B cell (primary cell): Measurements from ENCODE around the gene PLA2G2F. TPM values are rescaled to one million over a fixed set of nuclear protein-coding genes. Genes with fewer than 3 reads are reported as not detected.

Experiments
- ATAC-seq: fragments of 200-7000 bp; cut with Tn5 transposase; one replicate; pipeline ENCODE4 v1.10.0; 2021; ENCODE audit warnings: low read depth, mild to moderate bottlenecking, moderate number of reproducible peaks, moderate library complexity
- CTCF ChIA-PET: fragments of 350-600 bp; sonication (Branson Sonifier 250); formaldehyde crosslinking; loops from one replicate; lab custom pipeline; 2021; ENCODE audit warnings: antibody characterized with exemption, inconsistent platforms; lab: Charles Lee
- POLR2A ChIA-PET: fragments of 350-600 bp; sonication (Branson Sonifier 250); formaldehyde crosslinking; loops from one replicate; lab custom pipeline; 2021; ENCODE audit warnings: antibody characterized with exemption; lab: Charles Lee
- DNase-seq: peaks from one replicate; pipeline ENCODE4 v3.0.0; 2013
- H2AFZ ChIP-seq: 2 replicates; pipeline ENCODE4 v1.6.1; 2012; ENCODE audit warnings: mild to moderate bottlenecking, low read depth, low read length; ENCODE audit not compliant: insufficient read depth, poor library complexity, severe bottlenecking
- H3K27ac ChIP-seq, 2 donors: 1 replicate in 1 of 2; 2 replicates in 1 of 2; pipeline ENCODE4 v1.5.1; 2012 to 2013; ENCODE audit warnings: low read length in 2 of 2, mild to moderate bottlenecking in 2 of 2, moderate library complexity in 1 of 2
- H3K27me3 ChIP-seq, 4 experiments: fragments of 200-600 bp in 1 of 4; sonication (generic) in 1 of 4; replicated peaks in 1 of 4; 1 replicate in 2 of 4; 2 replicates in 2 of 4; pipeline versions ENCODE4 v1.6.1 to v1.7.0; 2013 to 2016; ENCODE audit warnings: low read length in 3 of 4, mild to moderate bottlenecking in 2 of 4, mixed read lengths in 1 of 4, moderate library complexity in 1 of 4; ENCODE audit not compliant: insufficient read depth in 4 of 4, control insufficient read depth in 3 of 4; ENCODE audit errors: control extremely low read depth in 1 of 4
- H3K36me3 ChIP-seq, 2 experiments: replicated peaks in 1 of 2; 1 replicate in 1 of 2; 2 replicates in 1 of 2; pipeline versions ENCODE4 v1.6.1 to v1.7.1; 2013; ENCODE audit warnings: low read length in 1 of 2; ENCODE audit not compliant: insufficient read depth in 2 of 2, control insufficient read depth in 1 of 2; ENCODE audit errors: control extremely low read depth in 1 of 2, extremely low read depth in 1 of 2
- H3K4me1 ChIP-seq, 2 donors: fragments of 200-600 bp in 1 of 2; sonication (generic) in 1 of 2; 1 replicate in 1 of 2; 2 replicates in 1 of 2; pipeline versions ENCODE4 v1.5.1 to v1.6.1; 2013 to 2017; ENCODE audit warnings: low read length in 2 of 2; ENCODE audit not compliant: control insufficient read depth in 2 of 2, insufficient read depth in 2 of 2
- H3K4me2 ChIP-seq: replicated peaks from 2 replicates; pipeline ENCODE3; 2012; ENCODE audit warnings: mild to moderate bottlenecking, low read depth, low read length; ENCODE audit not compliant: poor library complexity, severe bottlenecking
- H3K4me3 ChIP-seq, 5 experiments: fragments of 200-600 bp in 1 of 5; sonication (generic) in 1 of 5; 1 replicate in 3 of 5; 2 replicates in 2 of 5; pipeline versions ENCODE4 v1.5.1 to v1.7.0; 2011 to 2016; ENCODE audit warnings: low read length in 4 of 5, mild to moderate bottlenecking in 4 of 5, low read depth in 2 of 5, control low read depth in 1 of 5, moderate library complexity in 1 of 5; ENCODE audit not compliant: insufficient read depth in 1 of 5; ENCODE audit errors: control extremely low read depth in 1 of 5, extremely low read depth in 1 of 5
- H3K79me2 ChIP-seq: fragments of 200-600 bp; sonication (generic); one replicate; pipeline ENCODE4 v1.6.0; 2016; ENCODE audit warnings: low read length; ENCODE audit not compliant: control insufficient read depth, insufficient read depth
- H3K9ac ChIP-seq: fragments of 200-600 bp; sonication (generic); 2 replicates; pipeline ENCODE4 v1.6.1; 2017; ENCODE audit warnings: mild to moderate bottlenecking, low read length, moderate library complexity
- H3K9me3 ChIP-seq, 3 donors: one replicate each; pipeline versions ENCODE4 v1.6.1 to v1.7.1; 2013; ENCODE audit warnings: low read length in 2 of 3; ENCODE audit not compliant: control insufficient read depth in 2 of 3, insufficient read depth in 1 of 3; ENCODE audit errors: control extremely low read depth in 1 of 3
- H4K20me1 ChIP-seq: 2 replicates; pipeline ENCODE4 v1.6.0; 2012; ENCODE audit warnings: mild to moderate bottlenecking, low read length; ENCODE audit not compliant: insufficient read depth, control insufficient read depth, poor library complexity, severe bottlenecking
- H3K27ac Mint-ChIP-seq: one replicate; pipeline ENCODE4 v1.8.0; 2021; ENCODE audit warnings: mixed read lengths
- H3K27me3 Mint-ChIP-seq: one replicate; pipeline ENCODE4 v1.8.0; 2021; ENCODE audit warnings: mixed read lengths
- H3K4me1 Mint-ChIP-seq: one replicate; pipeline ENCODE4 v1.8.0; 2021; ENCODE audit warnings: mixed read lengths
- H3K4me3 Mint-ChIP-seq: one replicate; pipeline ENCODE4 v1.8.0; 2021; ENCODE audit warnings: mixed read lengths
- H3K9me3 Mint-ChIP-seq: one replicate; pipeline ENCODE4 v1.8.0; 2022; ENCODE audit warnings: mixed read lengths; ENCODE audit not compliant: insufficient read depth
- CTCF ChIP-seq: fragments of 200-600 bp; IDR thresholded peaks from one replicate; pipeline ENCODE4 v1.8.0; 2022; ENCODE audit warnings: antibody characterized with exemption, mild to moderate bottlenecking
- EZH2 ChIP-seq: IDR thresholded peaks from 2 replicates; pipeline ENCODE4 v1.6.1; 2012; ENCODE audit warnings: borderline replicate concordance, low read depth, mild to moderate bottlenecking, moderate library complexity, low read length; ENCODE audit not compliant: insufficient read depth, poor library complexity, severe bottlenecking
- WGBS: methylation state at CpG from one replicate; pipeline ENCODE4 v1.1.5; 2013; ENCODE audit warnings: missing lambda C conversion rate; ENCODE audit not compliant: insufficient coverage; 5-methylcytosine and 5-hydroxymethylcytosine counted together
- intact Hi-C: fragments of 100-400 bp; cut with micrococcal nuclease; formaldehyde crosslinking; loops from one replicate; pipeline ENCODE4 v1.10.0; 2022
- polyA plus RNA-seq: library from polyadenylated mRNA; depleted of rRNA; stranded (reverse); fragments of >200 nt; gene quantifications from 2 replicates; pipeline ENCODE4 v1.2.3, GENCODE V29; 2012
- total RNA-seq, 2 donors: library from RNA; stranded (reverse); fragments of 120-200 nt in 1 of 2; gene quantifications; 1 replicate in 1 of 2; 2 replicates in 1 of 2; pipeline versions ENCODE4 v1.2.3 to v1.2.4, GENCODE V29; 2013 to 2022

PLA2G2F gene
- total and polyA plus RNA-seq, 2 donors (not counting 1 experiment from before 2014, with no cell fraction given), result not detected

GRCh38 chr1:20187103-20187812, 48.1 kb downstream of the PLA2G2F start:
- ChIA-PET CTCF (interaction anchor here (1.1 to 1.2 kb wide), 3 partner anchors 8 to 212 kb away, joined by 3 read pairs; no protein-coding TSS in a partner anchor), POLR2A (no interaction called here)
- WGBS, result 73% methylated on average over 7 of the region's 7 CpGs
- H3K4me2 ChIP-seq, result no peak overlapping the region
- peaks cover 19 to 21% of the 10 kb centered on the region in 2 donors for H3K4me1 ChIP-seq
- H3K9me3 ChIP-seq, result no peaks in the 10 kb centered on the region
- peaks cover 21% of the 10 kb centered on the region for H3K4me1 Mint-ChIP-seq
- no peak overlapping the region for H3K27ac Mint-ChIP-seq
- H3K79me2 ChIP-seq, result no peaks in the 10 kb centered on the region
- H3K36me3 ChIP-seq, result no peaks in the 10 kb centered on the region
- no peak overlapping the region for H3K4me3 ChIP-seq
- H4K20me1 ChIP-seq, result no peaks in the 10 kb centered on the region
- peaks cover 0 to 29% (median 12%) of the 10 kb centered on the region in 4 experiments for H3K27me3 ChIP-seq
- no peak overlapping the region for H2AFZ ChIP-seq
- H3K27ac ChIP-seq, result no peak overlapping the region
- H3K4me3 Mint-ChIP-seq, result peak overlapping the region; percentile 6
- H3K9ac ChIP-seq, result no peak overlapping the region
- TF ChIP-seq CTCF, result no peak
- TF ChIP-seq EZH2, result no peak
- no peaks in the 10 kb centered on the region for H3K9me3 Mint-ChIP-seq
- ATAC-seq (no peak), DNase-seq (no peak)
- intact Hi-C loops, result no loop called here
- H3K27me3 Mint-ChIP-seq, result peaks cover 45% of the 10 kb centered on the region

GRCh38 chr1:20187813-20188454, 48.8 kb downstream of the PLA2G2F start:
- Histone ChIP-seq H3K9ac (no peak overlapping the region), H3K79me2 (no peaks in the 10 kb centered on the region), H3K4me1 (peaks cover 19 to 21% of the 10 kb centered on the region in 2 donors), H3K4me3 (no peak overlapping the region), H4K20me1 (no peaks in the 10 kb centered on the region), H3K4me2 (no peak overlapping the region), H3K9me3 (no peaks in the 10 kb centered on the region), H3K36me3 (no peaks in the 10 kb centered on the region), H2AFZ (no peak overlapping the region), H3K27me3 (peaks cover 0 to 32% (median 12%) of the 10 kb centered on the region in 4 experiments), H3K27ac (no peak overlapping the region)
- CTCF ChIA-PET, result interaction anchor here (1.1 to 1.2 kb wide), 3 partner anchors 9 to 213 kb away, joined by 3 read pairs; no protein-coding TSS in a partner anchor
- Mint-ChIP-seq H3K9me3 (no peaks in the 10 kb centered on the region), H3K4me1 (peaks cover 21% of the 10 kb centered on the region), H3K27ac (no peak overlapping the region), H3K27me3 (peaks cover 49% of the 10 kb centered on the region), H3K4me3 (no peak overlapping the region)
- POLR2A ChIA-PET, result interaction anchor here (0.6 kb wide), 1 partner anchor 109 kb away, joined by 9 read pairs; no protein-coding TSS in a partner anchor
- intact Hi-C loops, result no loop called here
- TF ChIP-seq EZH2, result no peak
- no peak for TF ChIP-seq CTCF
- no peak for ATAC-seq
- no peak for DNase-seq
- WGBS, result 72% methylated on average over 4 of the region's 4 CpGs
